Vagina (tissue), 2 donors: ENCODE data around the gene YAF2. TPM values are rescaled to one million over a fixed set of nuclear protein-coding genes. Genes with fewer than 3 reads are reported as not detected.

Experiments used
- DNase-seq, 2 donors: peaks; one replicate each; pipeline ENCODE4 v3.0.0-alpha.2; 2017; ENCODE audit errors: extremely low spot score in 2 of 2
- H3K27ac ChIP-seq: fragments of 200-600 bp; sonication (generic); one replicate; pipeline ENCODE4 v1.5.1; 2019
- H3K27me3 ChIP-seq: fragments of 200-600 bp; sonication (generic); one replicate; pipeline ENCODE4 v1.5.1; 2019
- H3K36me3 ChIP-seq, 2 donors: fragments of 200-600 bp; sonication (generic); one replicate each; pipeline ENCODE4 v1.5.1; 2017 to 2019
- H3K4me1 ChIP-seq: fragments of 200-600 bp; sonication (generic); one replicate; pipeline ENCODE4 v1.5.1; 2019
- H3K4me3 ChIP-seq, 2 donors: fragments of 200-600 bp; sonication (generic); 1 replicate in 1 of 2; 2 replicates in 1 of 2; pipeline ENCODE4 v1.5.1; 2016 to 2019
- H3K9me3 ChIP-seq: fragments of 200-600 bp; sonication (generic); one replicate; pipeline ENCODE4 v1.5.1; 2019
- CTCF ChIP-seq, 3 experiments: fragments of 450-650 bp in 2 of 3; fragments of 200-600 bp in 1 of 3; sonication (generic) in 1 of 3; IDR thresholded peaks; one replicate each; pipeline ENCODE4 v1.5.1; 2017 to 2019; ENCODE audit warnings: antibody characterized with exemption in 3 of 3, mild to moderate bottlenecking in 2 of 3, moderate library complexity in 2 of 3
- POLR2A ChIP-seq, 2 donors: fragments of 450-650 bp; IDR thresholded peaks; one replicate each; pipeline ENCODE4 v1.6.1; 2017; ENCODE audit warnings: antibody characterized with exemption in 2 of 2, mild to moderate bottlenecking in 2 of 2, moderate library complexity in 2 of 2
- POLR2AphosphoS5 ChIP-seq, 2 donors: sonication (generic); formaldehyde crosslinking; IDR thresholded peaks; one replicate each; pipeline ENCODE4 v1.9.0; 2017; ENCODE audit warnings: antibody characterized with exemption in 2 of 2, mild to moderate bottlenecking in 2 of 2, low read depth in 1 of 2; ENCODE audit not compliant: insufficient read depth in 1 of 2
- intact Hi-C: fragments of 100-400 bp; cut with DNase I; formaldehyde crosslinking; loops from one replicate; pipeline ENCODE4 v1.15.1; 2023
- total RNA-seq: library from RNA; depleted of rRNA; stranded (reverse); fragments of >200 nt; gene quantifications from one replicate; pipeline ENCODE4 v1.2.3, GENCODE V29; 2016

The YAF2 gene
- total RNA-seq, 1 donor from 2014 or later, result 23.1 TPM

DNA sequence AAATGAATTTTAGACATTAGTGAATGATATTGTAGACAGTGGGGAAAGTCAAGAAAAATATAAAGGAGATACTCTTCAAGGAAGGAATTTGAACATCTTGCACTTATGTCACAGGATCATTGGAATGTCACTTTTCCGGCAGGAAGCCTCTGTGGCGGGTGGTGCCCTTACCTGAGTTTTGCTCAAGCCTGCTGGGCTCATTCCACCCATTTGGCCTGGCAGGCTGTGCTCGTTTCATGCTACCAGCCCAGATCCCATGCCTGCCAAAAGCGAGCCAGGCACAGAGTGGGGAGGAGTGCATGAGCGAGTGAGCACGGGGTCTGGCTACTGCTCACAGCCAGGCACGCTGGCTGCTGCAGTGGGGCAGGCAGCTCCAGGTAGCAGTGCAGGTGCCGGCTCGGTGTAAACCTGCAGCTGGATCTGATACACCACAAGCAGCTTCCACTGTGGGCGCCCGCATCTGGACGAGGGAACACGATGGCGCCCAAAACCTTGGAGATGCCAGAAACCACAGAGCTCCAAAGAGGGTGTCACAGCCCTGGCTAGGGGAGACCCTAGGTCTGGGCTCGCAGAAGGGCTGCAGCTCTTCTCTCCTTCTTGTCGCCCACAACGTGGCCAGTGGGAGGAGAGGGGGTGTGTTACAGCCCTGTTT, 28.7 kb upstream of the YAF2 start:
- no peak overlapping the region for H3K27ac ChIP-seq

DNA sequence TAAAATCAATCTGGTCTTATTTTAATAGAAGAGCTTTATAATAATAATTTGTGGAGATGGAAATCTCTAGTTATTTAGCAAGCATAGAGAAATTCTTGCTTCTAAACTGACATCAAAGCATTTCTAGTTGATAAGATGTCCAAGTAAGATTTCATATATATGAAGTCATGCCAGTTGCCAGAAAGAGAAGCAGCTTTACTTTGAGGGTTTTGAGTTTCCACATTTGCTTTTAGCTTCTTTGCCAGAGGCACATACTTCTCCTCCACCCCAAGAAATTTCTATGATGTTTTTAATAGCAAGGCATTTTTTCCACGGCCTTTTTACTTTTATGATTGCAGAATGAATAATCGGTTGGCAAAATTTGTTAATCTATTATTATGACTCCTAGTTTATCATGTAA, 24.2 kb upstream of the YAF2 start:
- H3K9me3 ChIP-seq, result no peaks in the 10 kb centered on the region
- no peaks in the 10 kb centered on the region for H3K36me3 ChIP-seq
- TF ChIP-seq POLR2A (IDR thresholded peaks at IDR 0.05) (no peak), POLR2AphosphoS5 (IDR thresholded peaks at IDR 0.05; ENCODE audit: insufficient read depth in 1 of 2, low read depth in 1 of 2) (no peak), CTCF (IDR thresholded peaks at IDR 0.05) (no peak)
- H3K4me1 ChIP-seq, result no peaks in the 10 kb centered on the region
- H3K27me3 ChIP-seq, result no peaks in the 10 kb centered on the region
- intact Hi-C loops, result no loop called here
- H3K27ac ChIP-seq, result no peak overlapping the region
- DNase-seq, result no peak
- H3K4me3 ChIP-seq, result no peak overlapping the region

More for the DNA sequence above, 28.7 kb upstream of the YAF2 start:
- intact Hi-C loops, result no loop called here
- no peak overlapping the region for H3K4me3 ChIP-seq
- no peaks in the 10 kb centered on the region for H3K9me3 ChIP-seq
- DNase-seq, result no peak
- TF ChIP-seq POLR2AphosphoS5 (IDR thresholded peaks at IDR 0.05; ENCODE audit: insufficient read depth in 1 of 2, low read depth in 1 of 2), result no peak
- no peak for TF ChIP-seq POLR2A (IDR thresholded peaks at IDR 0.05)
- no peak for TF ChIP-seq CTCF (IDR thresholded peaks at IDR 0.05)
- no peaks in the 10 kb centered on the region for H3K36me3 ChIP-seq
- H3K4me1 ChIP-seq, result no peaks in the 10 kb centered on the region
- H3K27me3 ChIP-seq, result no peaks in the 10 kb centered on the region

GRCh38 chr12:42261708-42262107, 23.7 kb upstream of the YAF2 start:
- TF ChIP-seq POLR2A (IDR thresholded peaks at IDR 0.05) (no peak), CTCF (IDR thresholded peaks at IDR 0.05) (no peak), POLR2AphosphoS5 (IDR thresholded peaks at IDR 0.05; ENCODE audit: insufficient read depth in 1 of 2, low read depth in 1 of 2) (no peak)
- Histone ChIP-seq H3K36me3 (no peaks in the 10 kb centered on the region), H3K27ac (no peak overlapping the region), H3K4me3 (no peak overlapping the region), H3K9me3 (no peaks in the 10 kb centered on the region), H3K27me3 (no peaks in the 10 kb centered on the region), H3K4me1 (no peaks in the 10 kb centered on the region)
- intact Hi-C loops, result no loop called here
- no peak for DNase-seq

- Histone ChIP-seq H3K4me1 (no peaks in the 10 kb centered on the region), H3K4me3 (no peak overlapping the region), H3K36me3 (no peaks in the 10 kb centered on the region), H3K9me3 (no peaks in the 10 kb centered on the region), H3K27me3 (no peaks in the 10 kb centered on the region), H3K27ac (no peak overlapping the region)
- intact Hi-C loops, result no loop called here
- no peak for DNase-seq
- TF ChIP-seq POLR2AphosphoS5 (IDR thresholded peaks at IDR 0.05; ENCODE audit: insufficient read depth in 1 of 2, low read depth in 1 of 2), result no peak
- no peak for TF ChIP-seq POLR2A (IDR thresholded peaks at IDR 0.05)
- no peak for TF ChIP-seq CTCF (IDR thresholded peaks at IDR 0.05)
Observed at GRCh38 chr12:42260518-42260917, 22.5 kb upstream of the YAF2 start.

DNA sequence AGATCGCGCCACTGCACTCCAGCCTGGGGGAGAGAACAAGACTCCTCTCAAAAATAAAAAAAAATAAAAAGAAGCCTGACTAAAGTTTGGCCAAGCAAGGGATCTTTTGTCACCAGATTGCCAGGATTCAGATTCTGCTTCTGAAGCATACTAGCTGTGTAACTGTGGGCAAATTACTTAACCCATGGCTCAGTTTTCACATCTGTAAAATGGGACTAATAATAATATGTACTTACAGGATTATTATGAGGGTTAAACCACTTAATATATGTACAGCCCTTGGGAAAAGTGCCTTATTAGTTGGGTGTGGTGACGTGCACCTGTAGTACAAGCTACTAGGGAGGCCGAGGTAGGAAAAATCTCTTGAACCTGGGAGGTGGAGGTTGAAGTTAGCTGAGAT, 21.7 kb upstream of the YAF2 start:
- intact Hi-C loops, result no loop called here
- Histone ChIP-seq H3K36me3 (no peaks in the 10 kb centered on the region), H3K27ac (no peak overlapping the region), H3K4me1 (no peaks in the 10 kb centered on the region), H3K4me3 (no peak overlapping the region), H3K27me3 (no peaks in the 10 kb centered on the region), H3K9me3 (no peaks in the 10 kb centered on the region)
- no peak for TF ChIP-seq CTCF (IDR thresholded peaks at IDR 0.05)
- no peak for TF ChIP-seq POLR2AphosphoS5 (IDR thresholded peaks at IDR 0.05; ENCODE audit: insufficient read depth in 1 of 2, low read depth in 1 of 2)
- TF ChIP-seq POLR2A (IDR thresholded peaks at IDR 0.05), result no peak
- no peak for DNase-seq
